Astrocyte (in vitro differentiated cells and primary cell): ENCODE measurements around the gene ATG101. TPM values are rescaled to one million over a fixed set of nuclear protein-coding genes. Genes with fewer than 3 reads are reported as not detected.

ENCODE experiments used
- DNase-seq: peaks from one replicate; pipeline ENCODE4 v3.0.0-alpha.2; 2010; ENCODE audit warnings: low read depth
- FAIRE-seq: peaks from 2 replicates; lab custom pipeline; 2011; peaks lifted over from hg19 to GRCh38; lab: Jason Lieb, UNC
- H2AFZ ChIP-seq: 2 replicates; pipeline ENCODE4 v1.6.0; 2012; ENCODE audit warnings: low read depth, low read length, inconsistent platforms
- H3K27ac ChIP-seq: 2 replicates; pipeline ENCODE4 v1.5.1; 2011; ENCODE audit warnings: low read depth, low read length, inconsistent platforms
- H3K27me3 ChIP-seq: 2 replicates; pipeline ENCODE4 v1.6.0; 2011; ENCODE audit warnings: low read length, inconsistent platforms; ENCODE audit not compliant: insufficient read depth
- H3K36me3 ChIP-seq: 2 replicates; pipeline ENCODE4 v1.5.1; 2011; ENCODE audit warnings: low read length, inconsistent platforms; ENCODE audit not compliant: insufficient read depth
- H3K4me1 ChIP-seq: 2 replicates; pipeline ENCODE4 v1.5.1; 2011; ENCODE audit warnings: low read length, inconsistent platforms; ENCODE audit not compliant: insufficient read depth
- H3K4me2 ChIP-seq: 2 replicates; pipeline ENCODE4 v1.6.0; 2012; ENCODE audit warnings: low read length, inconsistent platforms
- H3K4me3 ChIP-seq: 2 replicates; pipeline ENCODE4 v1.5.1; 2011; ENCODE audit warnings: low read depth, mild to moderate bottlenecking, low read length, inconsistent platforms; ENCODE audit not compliant: insufficient read depth
- H3K79me2 ChIP-seq: 2 replicates; pipeline ENCODE4 v1.6.0; 2012; ENCODE audit warnings: mild to moderate bottlenecking, low read length, inconsistent platforms; ENCODE audit not compliant: insufficient read depth
- H3K9ac ChIP-seq: 2 replicates; pipeline ENCODE4 v1.6.0; 2012; ENCODE audit warnings: mild to moderate bottlenecking, low read length, inconsistent platforms
- H3K9me3 ChIP-seq: 2 replicates; pipeline ENCODE4 v1.5.1; 2012; ENCODE audit warnings: low read depth, mild to moderate bottlenecking, low read length, inconsistent platforms; ENCODE audit not compliant: insufficient read depth
- H4K20me1 ChIP-seq: 2 replicates; pipeline ENCODE4 v1.6.0; 2012; ENCODE audit warnings: low read length, inconsistent platforms; ENCODE audit not compliant: insufficient read depth
- H3K27ac Mint-ChIP-seq: one replicate; pipeline ENCODE4 v1.8.0; 2021; ENCODE audit warnings: mild to moderate bottlenecking, mixed read lengths; ENCODE audit not compliant: unreplicated experiment
- H3K27me3 Mint-ChIP-seq: one replicate; pipeline ENCODE4 v1.8.0; 2021; ENCODE audit warnings: low read depth, mixed read lengths; ENCODE audit not compliant: unreplicated experiment
- H3K36me3 Mint-ChIP-seq: one replicate; pipeline ENCODE4 v1.8.0; 2021; ENCODE audit warnings: low read depth, mixed read lengths; ENCODE audit not compliant: unreplicated experiment
- H3K4me1 Mint-ChIP-seq: one replicate; pipeline ENCODE4 v1.8.0; 2021; ENCODE audit warnings: low read depth, mixed read lengths; ENCODE audit not compliant: unreplicated experiment
- H3K4me3 Mint-ChIP-seq: one replicate; pipeline ENCODE4 v1.8.0; 2021; ENCODE audit warnings: mild to moderate bottlenecking, moderate library complexity, mixed read lengths; ENCODE audit not compliant: unreplicated experiment
- H3K9me3 Mint-ChIP-seq: one replicate; pipeline ENCODE4 v1.8.0; 2021; ENCODE audit warnings: mild to moderate bottlenecking, mixed read lengths; ENCODE audit not compliant: unreplicated experiment
- CTCF ChIP-seq: IDR thresholded peaks from 2 replicates; pipeline ENCODE4 v1.5.1; 2011; ENCODE audit warnings: low read depth, mild to moderate bottlenecking, inconsistent platforms, low read length, moderate library complexity; ENCODE audit not compliant: insufficient read depth
- EZH2 ChIP-seq: IDR thresholded peaks from 2 replicates; pipeline ENCODE4 v1.6.1; 2012; ENCODE audit warnings: mild to moderate bottlenecking, low read length, inconsistent platforms; ENCODE audit not compliant: insufficient read depth
- total RNA-seq: library from RNA; stranded (reverse); gene quantifications from 2 replicates; pipeline ENCODE4 v1.2.1, GENCODE V29; 2021

Gene ATG101
- total RNA-seq, 1 donor from 2014 or later, result 54.2 TPM

DNA sequence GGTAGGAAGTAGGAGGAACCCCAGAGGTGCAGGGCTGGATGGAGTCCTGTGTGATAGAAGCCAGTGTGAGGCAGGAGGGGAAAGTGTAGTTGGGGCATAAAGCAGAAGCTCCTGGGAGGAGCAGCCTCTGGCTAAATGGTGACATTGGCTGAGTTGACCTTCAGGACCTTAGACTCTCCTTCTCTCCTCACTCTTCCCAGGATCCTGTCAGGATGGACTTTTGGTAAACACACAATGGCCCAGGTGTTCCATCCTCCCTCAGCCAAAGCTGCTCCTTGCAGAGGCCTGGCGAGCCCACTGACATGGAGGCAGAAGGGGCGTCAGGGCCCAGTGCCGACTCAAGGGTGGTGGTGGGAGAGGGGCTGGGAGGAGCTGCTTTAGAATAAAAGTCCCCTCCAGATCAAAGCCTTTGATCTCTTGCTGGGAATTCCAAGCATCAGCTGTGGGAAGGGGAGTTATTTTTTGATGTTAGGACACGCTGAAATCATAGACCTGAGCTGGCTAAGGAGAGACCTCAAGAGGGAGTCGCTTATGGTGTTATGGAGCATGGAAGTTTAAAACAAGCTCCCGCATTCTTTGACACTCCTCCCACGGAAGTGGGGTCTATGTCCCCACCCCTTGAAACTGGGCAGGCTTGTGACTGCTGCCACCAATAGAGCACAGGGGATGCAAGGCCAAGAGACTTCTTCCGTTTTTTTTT is 53.9 kb downstream of the ATG101 start:
- H3K4me3 ChIP-seq, result no peak overlapping the region
- FAIRE-seq (no peak), DNase-seq (no peak)
- no peaks in the 10 kb centered on the region for H3K36me3 Mint-ChIP-seq
- no peak for TF ChIP-seq EZH2
- TF ChIP-seq CTCF, result no peak
- no peaks in the 10 kb centered on the region for H3K36me3 ChIP-seq
- H3K4me1 Mint-ChIP-seq, result peaks cover 1% of the 10 kb centered on the region
- no peak overlapping the region for H3K4me3 Mint-ChIP-seq
- H3K9me3 ChIP-seq, result no peaks in the 10 kb centered on the region
- H3K27ac ChIP-seq, result no peak overlapping the region
- H3K4me1 ChIP-seq, result no peaks in the 10 kb centered on the region
- H3K9me3 Mint-ChIP-seq, result no peaks in the 10 kb centered on the region
- H3K9ac ChIP-seq, result no peak overlapping the region
- no peak overlapping the region for H3K4me2 ChIP-seq
- no peak overlapping the region for H2AFZ ChIP-seq
- peaks cover 45% of the 10 kb centered on the region for H3K27me3 Mint-ChIP-seq
- no peak overlapping the region for H3K27ac Mint-ChIP-seq
- peaks cover 12% of the 10 kb centered on the region for H3K27me3 ChIP-seq
- H4K20me1 ChIP-seq, result no peaks in the 10 kb centered on the region
- no peaks in the 10 kb centered on the region for H3K79me2 ChIP-seq

GRCh38 chr12:52125476-52125900 is 55.7 kb downstream of the ATG101 start:
- Mint-ChIP-seq H3K27ac (no peak overlapping the region), H3K4me3 (no peak overlapping the region), H3K27me3 (peaks cover 41% of the 10 kb centered on the region), H3K36me3 (no peaks in the 10 kb centered on the region), H3K4me1 (peaks cover 1% of the 10 kb centered on the region), H3K9me3 (no peaks in the 10 kb centered on the region)
- Histone ChIP-seq H3K36me3 (no peaks in the 10 kb centered on the region), H2AFZ (no peak overlapping the region), H3K4me1 (no peaks in the 10 kb centered on the region), H3K27ac (no peak overlapping the region), H3K9me3 (no peaks in the 10 kb centered on the region), H3K4me3 (no peak overlapping the region), H3K79me2 (no peaks in the 10 kb centered on the region), H3K27me3 (peaks cover 12% of the 10 kb centered on the region), H4K20me1 (no peaks in the 10 kb centered on the region), H3K9ac (no peak overlapping the region), H3K4me2 (no peak overlapping the region)
- no peak for DNase-seq
- TF ChIP-seq CTCF (no peak), EZH2 (no peak)
- FAIRE-seq, result no peak

- no peaks in the 10 kb centered on the region for H3K79me2 ChIP-seq
- TF ChIP-seq EZH2, result no peak
- TF ChIP-seq CTCF, result no peak
- H3K36me3 ChIP-seq, result no peaks in the 10 kb centered on the region
- Mint-ChIP-seq H3K4me1 (peaks cover 1% of the 10 kb centered on the region), H3K36me3 (no peaks in the 10 kb centered on the region), H3K4me3 (no peak overlapping the region), H3K27me3 (peaks cover 39% of the 10 kb centered on the region), H3K9me3 (no peaks in the 10 kb centered on the region), H3K27ac (no peak overlapping the region)
- H3K4me2 ChIP-seq, result no peak overlapping the region
- H3K4me3 ChIP-seq, result no peak overlapping the region
- H4K20me1 ChIP-seq, result no peaks in the 10 kb centered on the region
- no peak for FAIRE-seq
- H2AFZ ChIP-seq, result no peak overlapping the region
- H3K27ac ChIP-seq, result no peak overlapping the region
- no peaks in the 10 kb centered on the region for H3K4me1 ChIP-seq
- peaks cover 12% of the 10 kb centered on the region for H3K27me3 ChIP-seq
- no peaks in the 10 kb centered on the region for H3K9me3 ChIP-seq
- DNase-seq, result no peak
- H3K9ac ChIP-seq, result no peak overlapping the region
Observed at GRCh38 chr12:52126050-52126604, 56.3 kb downstream of the ATG101 start.
